ENCODE measurements around the gene PARD3.
"Not testable (repeated sequence)": the region's sequence is repeated elsewhere in the genome, so short reads cannot be mapped to it uniquely, and the experiment has no call there.

PARD3 gene

GRCh38 chr10:34378297-34378696 is 436.8 kb downstream of the PARD3 start:
- DNase-seq (ENCODE audit: low spot score), result no peak

GRCh38 chr10:34377833-34378232 is 437.3 kb downstream of the PARD3 start:
- DNase-seq (ENCODE audit: low spot score), result no peak

DNA sequence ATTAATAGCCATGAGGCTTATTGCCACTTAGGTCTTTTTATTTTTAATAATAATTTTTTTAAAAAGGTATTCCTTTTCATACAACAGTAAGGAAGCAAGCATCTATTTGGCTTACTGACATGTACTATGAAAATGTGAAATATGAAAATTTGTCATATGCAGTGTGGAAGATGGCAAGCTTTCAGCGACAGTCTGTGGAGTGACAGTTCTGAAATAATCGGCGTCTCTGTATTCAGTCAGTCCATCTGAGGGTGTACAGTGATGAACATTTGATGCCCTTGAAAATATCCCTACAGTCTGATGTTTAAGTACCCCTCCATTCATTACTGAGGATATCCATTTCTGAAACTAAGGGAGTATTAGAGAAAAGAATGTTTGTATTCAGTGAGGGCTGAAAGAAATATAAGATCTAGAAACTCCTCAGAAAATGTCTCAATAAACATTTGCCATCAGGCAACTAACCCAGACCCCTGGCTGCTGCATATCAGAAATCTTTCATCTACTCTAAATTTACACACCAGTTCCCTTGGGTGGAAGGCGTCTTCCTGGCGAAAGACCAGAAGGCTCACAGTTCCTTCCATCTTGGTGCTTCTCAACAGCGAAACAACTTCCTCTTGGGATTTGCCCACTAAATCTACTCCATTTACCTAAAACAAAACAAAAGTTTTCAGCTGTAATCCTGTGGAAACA is 440.6 kb downstream of the PARD3 start:
- no peak for DNase-seq (ENCODE audit: low spot score)

DNA sequence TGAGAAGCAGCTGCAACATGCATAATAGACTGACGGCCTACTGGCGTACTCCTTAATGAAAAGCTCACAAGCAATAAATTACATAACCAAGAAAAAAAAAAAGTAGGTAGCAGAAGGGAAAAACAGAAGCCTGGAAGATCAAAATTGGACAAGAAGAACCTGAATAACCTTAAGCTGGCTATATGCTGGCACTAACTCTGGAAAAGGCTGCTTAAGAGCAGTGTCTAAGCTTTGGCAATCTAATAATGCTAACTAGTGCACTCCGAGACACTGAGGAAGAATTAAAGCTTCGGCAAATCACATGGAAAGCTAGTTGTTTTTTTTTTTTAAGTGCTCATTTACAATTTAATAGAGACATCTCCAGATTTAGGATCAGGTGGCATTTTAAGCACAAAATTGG is 441.9 kb downstream of the PARD3 start:
- no peak for DNase-seq (ENCODE audit: low spot score)

GRCh38 chr10:34372509-34372908 is 442.6 kb downstream of the PARD3 start:
- DNase-seq (ENCODE audit: low spot score), result no peak

DNA sequence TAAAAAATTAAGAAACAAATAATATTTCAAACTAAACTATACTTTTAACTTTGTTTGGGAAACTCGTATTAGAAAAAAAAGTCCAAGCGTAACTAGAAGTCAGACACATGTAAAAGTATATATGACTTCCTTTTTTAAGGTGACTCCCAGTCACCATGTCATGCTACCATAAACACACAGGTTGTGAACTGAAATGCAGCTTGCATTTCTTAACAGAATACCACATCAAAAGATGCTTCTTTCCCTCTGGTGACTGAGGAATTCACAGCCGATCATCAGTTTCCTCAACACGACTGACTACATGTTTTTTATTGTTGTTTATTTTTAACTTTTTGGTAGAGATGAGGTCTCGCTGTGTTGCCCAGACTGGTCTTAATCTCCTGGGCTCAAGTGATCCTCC is 445.0 kb downstream of the PARD3 start:
- no peak for DNase-seq (ENCODE audit: low spot score)

DNA sequence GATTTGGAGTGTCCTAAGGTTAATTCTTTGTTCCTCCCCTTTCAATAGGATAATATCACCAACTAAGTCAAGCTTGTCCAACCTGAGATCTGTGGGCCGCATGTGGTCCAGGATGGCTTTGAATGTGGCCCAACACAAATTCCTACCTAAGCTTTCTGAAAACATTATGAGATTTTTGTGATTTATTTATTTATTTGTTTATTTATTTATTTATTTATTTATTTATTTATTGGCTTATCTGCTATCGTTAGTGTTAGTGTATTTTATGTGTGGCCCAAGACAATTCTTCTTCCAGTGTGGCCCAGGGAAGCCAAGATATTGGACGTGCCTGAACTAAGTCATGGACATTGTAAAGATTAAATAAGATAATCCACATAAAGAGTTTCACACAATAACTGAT is 446.0 kb downstream of the PARD3 start:
- no peak for DNase-seq (ENCODE audit: low spot score)

GRCh38 chr10:34364253-34365037 is 450.7 kb downstream of the PARD3 start:
- DNase-seq (ENCODE audit: low spot score), result peak; percentile 15

GRCh38 chr10:34360984-34361383 is 454.1 kb downstream of the PARD3 start:
- no peak for DNase-seq (ENCODE audit: low spot score)

DNA sequence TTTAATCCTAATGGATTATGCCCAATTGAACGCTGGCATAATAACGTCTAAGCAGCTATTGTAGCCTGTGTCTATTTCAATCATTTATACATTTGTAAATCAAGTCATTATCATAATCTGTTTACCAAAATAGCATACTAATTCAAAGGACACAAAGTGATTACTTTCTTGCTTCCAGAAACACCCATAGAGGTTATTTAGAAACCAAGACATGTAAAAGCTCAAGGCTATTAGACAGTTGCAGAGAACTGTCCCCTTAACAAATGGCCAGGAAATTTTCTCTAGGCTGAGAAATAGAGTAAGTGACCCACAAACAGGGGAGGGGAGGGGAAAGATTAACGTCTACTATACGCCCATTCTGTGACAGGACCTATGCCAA is 455.7 kb downstream of the PARD3 start:
- DNase-seq (ENCODE audit: low spot score), result no peak

GRCh38 chr10:34358729-34359434 is 456.2 kb downstream of the PARD3 start:
- DNase-seq (ENCODE audit: low spot score), result no peak

DNA sequence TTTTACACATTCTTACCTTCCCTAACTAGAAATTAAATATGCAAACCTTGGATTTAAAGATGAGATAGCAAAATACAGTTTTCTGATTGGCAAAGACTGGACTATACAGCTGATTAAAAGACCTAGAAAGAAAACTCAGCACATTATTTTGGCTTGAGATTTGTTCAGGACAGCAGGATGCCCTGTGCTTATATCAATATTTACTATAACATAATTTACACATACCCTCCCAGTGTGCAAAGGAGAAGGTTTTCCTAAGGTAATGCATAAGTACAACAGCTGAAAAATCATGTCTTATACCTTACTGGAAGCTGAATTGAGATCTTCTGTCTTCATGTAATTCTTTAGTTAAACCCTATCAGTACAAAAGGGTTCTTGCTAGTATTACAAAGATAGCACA is 458.6 kb downstream of the PARD3 start:
- no peak for DNase-seq (ENCODE audit: low spot score)

DNA sequence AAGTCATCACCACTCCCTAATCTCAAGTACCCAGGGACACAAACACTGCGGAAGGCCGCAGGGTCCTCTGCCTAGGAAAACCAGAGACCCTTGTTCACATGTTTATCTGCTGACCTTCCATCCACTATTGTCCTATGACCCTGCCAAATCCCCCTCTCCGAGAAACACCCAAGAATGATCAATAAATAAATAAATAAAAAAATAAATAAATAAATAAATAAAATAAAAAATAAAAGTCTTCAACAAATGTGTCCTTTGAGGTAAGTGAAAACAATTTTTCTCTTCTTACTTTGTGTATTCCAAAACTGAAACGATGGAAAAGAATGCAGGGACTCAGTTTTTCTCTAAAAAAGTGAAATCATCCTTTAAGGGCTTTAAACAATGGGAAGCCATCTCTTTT is 461.6 kb downstream of the PARD3 start:
- DNase-seq (ENCODE audit: low spot score), result not testable (repeated sequence)

DNA sequence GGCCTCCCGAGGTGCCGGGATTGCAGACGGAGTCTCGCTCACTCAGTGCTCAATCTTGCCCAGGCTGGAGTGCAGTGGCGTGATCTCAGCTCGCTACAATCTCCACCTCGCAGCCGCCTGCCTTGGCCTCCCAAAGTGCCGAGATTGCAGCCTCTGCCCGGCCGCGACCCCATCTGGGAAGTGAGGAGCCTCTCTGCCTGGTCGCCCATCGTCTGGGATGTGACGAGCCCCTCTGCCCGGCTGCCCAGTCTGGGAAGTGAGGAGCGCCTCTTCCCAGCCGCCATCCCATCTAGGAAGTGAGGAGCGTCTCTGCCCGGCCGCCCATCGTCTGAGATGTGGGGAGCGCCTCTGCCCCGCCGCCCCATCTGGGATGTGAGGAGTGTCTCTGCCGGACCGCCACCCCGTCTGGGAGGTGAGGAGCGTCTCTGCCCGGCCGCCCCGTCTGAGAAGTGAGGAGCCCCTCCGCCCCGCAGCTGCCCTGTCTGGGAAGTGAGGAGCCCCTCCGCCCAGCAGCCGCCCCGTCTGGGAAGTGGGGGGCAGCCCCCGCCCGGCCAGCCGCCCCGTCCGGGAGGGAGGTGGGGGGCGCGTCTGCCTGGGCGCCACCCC is 462.4 kb downstream of the PARD3 start:
- not testable (repeated sequence) for DNase-seq (ENCODE audit: low spot score)

DNA sequence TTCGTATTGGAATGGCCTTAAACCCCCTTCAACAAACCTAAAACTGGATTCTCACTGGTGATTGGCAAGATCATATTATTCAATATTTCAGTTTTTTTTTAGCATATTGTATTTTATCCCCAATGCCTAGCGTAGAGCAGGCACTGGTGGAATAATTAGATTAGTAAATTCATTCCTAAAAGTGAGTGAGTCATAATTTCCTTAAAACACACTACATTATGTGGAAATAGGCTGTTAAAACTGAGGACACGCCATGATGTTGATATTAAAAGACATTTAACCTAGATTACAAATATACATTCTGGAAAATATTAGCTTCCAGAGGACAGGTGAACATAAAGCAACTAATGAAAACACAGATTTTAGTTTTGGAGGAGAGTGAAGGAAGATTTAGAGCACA is 463.9 kb downstream of the PARD3 start:
- DNase-seq (ENCODE audit: low spot score), result no peak

GRCh38 chr10:34348917-34349485 is 466.1 kb downstream of the PARD3 start:
- DNase-seq (ENCODE audit: low spot score), result no peak

- DNase-seq (ENCODE audit: low spot score), result no peak
Measured at GRCh38 chr10:34348021-34348420, 467.1 kb downstream of the PARD3 start.

DNA sequence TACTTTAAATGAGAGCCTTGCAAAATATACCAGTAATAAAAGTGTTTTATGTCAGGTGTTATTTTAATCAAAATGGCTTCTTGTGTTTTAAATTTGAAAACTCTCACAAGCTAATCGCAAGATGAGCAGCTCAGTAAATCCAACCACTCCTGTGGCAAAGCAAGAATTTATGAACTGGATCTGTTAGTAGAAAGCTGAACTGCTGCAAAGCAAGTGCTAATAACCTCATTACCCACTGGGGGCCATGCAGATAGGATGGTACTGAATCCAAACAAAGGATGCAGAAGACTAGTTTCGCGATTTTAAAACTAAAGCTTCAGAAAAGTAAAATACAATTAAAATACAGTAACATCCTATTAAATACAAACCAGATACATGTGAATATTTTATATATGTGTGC is 468.0 kb downstream of the PARD3 start:
- DNase-seq (ENCODE audit: low spot score), result no peak

DNA sequence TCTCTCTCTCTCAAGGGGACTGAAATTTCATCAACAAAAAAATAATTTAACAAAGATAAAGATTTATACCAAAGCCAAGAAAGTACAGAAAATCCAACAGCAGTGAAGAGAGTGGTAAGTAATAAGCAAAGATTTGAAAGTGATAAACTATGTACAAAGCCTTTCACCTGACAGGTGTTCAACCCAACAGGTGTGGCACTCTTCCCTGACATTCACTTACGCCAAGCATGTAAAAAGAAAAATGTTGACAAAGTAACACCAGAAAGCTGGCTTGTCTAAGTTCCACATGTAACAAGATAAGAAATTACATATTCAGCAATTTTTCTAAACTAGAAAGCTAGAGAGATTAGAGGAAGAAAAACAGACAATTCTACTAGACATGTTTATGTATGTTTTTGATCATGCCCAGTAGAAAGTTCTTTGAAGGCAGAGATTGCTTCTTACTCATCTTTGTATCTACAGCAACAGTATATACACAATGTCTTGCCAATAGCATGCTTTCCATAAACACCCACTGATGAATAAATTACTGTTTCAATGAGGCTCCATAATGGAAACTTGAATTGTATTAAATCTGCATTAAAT is 468.5 kb downstream of the PARD3 start:
- DNase-seq (ENCODE audit: low spot score), result no peak

DNA sequence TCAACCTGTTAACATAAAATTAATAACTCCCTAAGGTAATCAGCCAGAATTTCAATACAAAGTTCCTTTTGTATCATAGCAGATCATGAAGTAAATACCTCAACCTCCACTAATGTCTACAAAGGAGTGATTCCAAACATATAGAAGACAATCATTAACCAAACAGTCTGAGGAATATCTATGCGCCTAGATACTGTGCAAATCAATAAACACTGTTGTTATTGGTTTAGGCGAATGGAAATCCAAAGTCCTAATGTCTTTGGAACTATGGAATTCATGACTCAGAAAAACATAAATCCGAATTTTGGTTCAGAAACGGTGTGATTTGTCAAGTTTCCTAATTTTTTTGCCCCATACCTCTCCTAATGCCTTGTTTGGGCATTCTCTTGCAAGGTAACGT is 469.7 kb downstream of the PARD3 start:
- DNase-seq (ENCODE audit: low spot score), result no peak

GRCh38 chr10:34343764-34344163 is 471.3 kb downstream of the PARD3 start:
- no peak for DNase-seq (ENCODE audit: low spot score)

GRCh38 chr10:34341473-34341872 is 473.6 kb downstream of the PARD3 start:
- peak; percentile 8 for DNase-seq (ENCODE audit: low spot score)

Measured in GM03348 (cell line).